Kasumi-1 (cell line): ENCODE results near the gene FAR1.

Experiments
- DNase-seq, 2 experiments: peaks; one replicate each; lab custom pipeline; 2025; lab: John Stamatoyannopoulos, UW

FAR1 gene

DNA sequence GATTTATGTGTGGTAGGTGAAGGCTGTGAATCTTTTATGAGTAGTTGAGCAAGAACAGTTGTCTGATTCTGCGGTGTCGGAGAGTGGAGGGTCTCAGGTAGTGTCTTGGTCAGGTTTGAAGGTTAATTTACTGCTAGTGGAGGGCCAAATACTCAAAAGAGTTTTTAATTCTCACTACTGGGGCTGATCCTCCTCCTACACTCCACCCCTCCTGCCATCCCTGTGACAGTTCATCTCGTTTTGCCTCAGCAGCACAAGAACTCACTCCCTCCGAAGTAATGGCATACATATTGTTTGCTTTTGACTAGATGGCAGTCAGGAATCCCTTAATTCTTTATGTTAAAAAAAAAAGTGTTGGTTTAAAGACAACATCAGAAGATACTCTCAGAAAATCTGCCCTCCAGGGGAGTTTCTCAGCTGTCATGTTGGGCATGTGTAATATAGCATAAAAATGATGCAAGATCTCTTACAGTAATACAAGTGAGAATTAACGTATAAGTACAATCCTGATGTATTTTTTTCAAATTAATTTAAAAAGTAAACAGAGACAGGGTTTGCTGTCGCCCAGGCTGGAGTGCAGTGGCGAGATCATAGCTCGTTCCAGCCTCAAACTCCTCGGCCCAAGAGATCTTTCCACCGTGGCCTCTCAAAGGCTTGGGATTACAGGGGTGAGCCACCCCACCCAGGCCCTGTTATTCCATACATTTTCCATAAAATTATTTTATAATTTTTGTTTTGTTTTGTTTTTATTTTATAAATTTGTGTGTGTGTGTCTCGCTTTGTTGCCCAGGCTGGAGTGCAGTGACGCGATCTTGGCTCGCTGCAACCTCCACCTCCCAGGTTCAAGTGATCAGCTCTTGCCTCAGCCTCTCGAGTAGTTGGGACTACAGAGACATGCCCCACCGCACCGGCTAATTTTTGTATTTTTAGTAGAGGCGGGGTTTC lies 1.3 kb downstream of the FAR1 start:
- peak in 1 of 2 experiments; percentile 43 for DNase-seq

DNA sequence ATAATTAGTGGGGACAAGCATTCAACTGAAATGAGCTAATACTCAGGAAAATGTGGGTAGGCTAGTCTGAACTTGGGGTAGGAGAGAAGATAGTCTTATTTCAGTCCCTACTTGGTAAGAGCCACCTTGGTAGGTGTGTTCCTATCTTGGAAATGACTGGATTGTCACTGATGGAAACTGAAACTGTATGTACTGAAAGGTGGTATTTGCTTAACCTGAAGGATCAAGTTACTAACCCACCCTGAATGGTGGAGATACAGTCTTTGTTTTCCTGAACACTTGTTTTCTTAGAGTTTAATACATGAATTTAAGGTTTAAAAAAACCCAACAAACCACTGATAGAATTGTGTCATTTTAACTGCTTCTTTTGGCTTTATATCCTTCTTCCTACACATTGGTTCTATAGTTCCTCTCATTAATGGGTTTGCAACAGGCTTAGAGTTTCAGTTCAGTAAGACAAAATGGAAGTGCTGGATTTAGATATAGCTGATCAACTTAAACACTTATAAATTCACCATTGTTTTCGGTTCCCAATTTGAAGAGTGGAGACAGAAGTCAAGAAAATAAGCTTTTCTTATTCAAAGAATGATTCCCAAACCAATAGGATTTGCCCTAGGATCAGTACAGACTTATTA lies 4.2 kb downstream of the FAR1 start:
- no peak for DNase-seq

DNA sequence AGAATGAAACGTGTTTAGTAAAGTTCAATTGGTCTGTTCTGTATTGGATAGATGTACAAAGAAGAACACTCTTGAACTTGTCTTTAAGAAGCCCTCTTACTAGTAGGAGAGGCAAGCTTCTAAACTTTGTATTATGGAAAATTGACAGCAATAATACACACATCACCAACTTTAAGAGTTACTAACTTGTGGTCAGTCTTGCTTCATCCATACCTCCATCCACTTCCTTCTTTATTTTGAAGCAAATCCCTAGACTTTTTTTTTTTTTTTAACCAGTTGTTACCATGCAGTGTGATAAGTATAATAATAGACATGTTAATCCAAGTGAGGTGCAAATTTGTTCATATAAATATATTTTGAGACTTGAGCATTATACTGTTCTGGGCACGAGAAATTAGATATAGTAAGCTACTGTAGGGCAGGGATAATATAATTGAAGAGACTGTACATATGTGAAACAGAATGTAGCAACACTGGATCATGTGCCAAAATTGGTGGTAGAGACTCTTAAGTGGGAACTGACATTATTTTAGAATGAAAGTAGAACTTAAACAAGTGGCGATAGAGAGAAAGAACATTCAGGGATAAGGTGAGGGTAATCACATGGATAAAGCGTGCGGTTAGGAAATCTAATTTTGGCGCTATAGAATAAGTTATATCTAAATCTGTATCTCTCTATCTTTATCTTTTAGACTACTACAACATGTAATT lies 6.5 kb downstream of the FAR1 start:
- DNase-seq, result peak; percentile 75 to 84

DNA sequence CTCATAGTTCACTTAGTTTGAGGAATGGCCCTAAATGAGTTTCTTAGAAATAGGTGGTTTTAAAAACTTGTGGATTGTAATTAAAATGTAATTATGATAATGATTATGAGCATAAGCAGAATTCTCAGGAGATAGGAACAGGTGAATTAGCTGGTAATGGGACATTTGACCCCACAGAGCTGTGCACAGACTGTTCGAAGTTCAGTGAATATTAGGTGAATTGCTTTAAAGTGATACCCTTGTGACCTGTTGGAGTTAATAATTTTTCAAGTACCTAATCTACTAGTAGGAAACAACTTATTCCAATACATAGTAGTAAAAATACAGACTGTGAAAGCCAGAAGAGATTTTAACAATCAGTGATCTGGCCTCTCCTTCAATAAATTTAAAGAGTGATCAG lies 8.1 kb downstream of the FAR1 start:
- no peak for DNase-seq

DNA sequence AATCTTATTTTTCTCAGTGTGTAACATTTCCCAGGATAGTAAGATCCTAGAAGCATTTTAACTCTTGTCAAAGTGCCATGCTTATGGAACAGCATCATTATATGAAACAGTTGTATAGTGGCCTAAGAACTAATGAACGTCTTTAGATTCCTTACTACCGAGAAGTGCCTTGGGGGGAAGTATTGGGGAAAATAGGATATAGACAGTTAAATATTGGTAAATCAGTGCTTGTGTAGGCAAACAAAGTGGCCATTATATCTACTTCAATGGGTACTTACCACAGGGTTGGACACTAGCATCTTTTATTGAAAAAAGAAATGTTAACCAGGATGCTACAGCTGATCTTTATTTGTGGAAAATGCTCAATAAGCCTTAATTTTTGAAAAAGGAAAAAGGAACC lies 11.3 kb downstream of the FAR1 start:
- DNase-seq, result no peak

DNA sequence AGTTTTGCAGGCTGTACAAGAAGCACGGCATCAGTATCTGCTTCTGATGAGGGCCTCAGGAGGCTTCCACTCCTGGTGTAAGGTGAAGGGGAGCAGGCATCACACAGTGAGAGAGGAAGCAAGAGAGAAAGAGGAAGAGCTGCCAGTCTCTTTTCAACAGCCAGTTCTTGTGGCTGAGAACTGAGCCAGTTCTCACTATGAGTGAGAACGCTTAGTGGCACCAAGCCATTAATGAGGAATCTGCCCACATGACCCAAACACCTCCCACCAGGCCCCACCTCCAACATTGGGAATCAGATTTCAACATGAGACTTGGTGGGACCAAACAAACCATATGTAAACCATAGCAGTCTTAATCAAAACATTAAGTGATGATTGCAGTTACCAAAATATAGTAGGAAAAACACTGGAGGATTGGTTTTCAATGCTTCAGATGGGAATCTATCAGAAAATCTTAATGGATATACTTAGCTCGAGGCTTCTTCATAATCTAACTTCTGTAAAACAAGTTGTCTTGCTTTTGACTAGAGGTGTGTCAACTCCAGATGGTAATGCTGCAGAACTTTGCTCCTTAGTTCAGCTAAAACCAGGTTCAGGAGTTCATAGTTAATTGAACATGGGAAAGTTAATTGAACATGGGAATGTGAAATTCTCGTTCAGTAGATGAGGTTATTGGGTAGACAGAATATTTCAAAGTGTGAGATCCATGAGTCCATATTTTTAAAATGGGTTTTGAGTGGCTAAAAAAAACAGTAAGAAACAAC lies 12.2 kb downstream of the FAR1 start:
- peak; percentile 80 to 88 for DNase-seq

DNA sequence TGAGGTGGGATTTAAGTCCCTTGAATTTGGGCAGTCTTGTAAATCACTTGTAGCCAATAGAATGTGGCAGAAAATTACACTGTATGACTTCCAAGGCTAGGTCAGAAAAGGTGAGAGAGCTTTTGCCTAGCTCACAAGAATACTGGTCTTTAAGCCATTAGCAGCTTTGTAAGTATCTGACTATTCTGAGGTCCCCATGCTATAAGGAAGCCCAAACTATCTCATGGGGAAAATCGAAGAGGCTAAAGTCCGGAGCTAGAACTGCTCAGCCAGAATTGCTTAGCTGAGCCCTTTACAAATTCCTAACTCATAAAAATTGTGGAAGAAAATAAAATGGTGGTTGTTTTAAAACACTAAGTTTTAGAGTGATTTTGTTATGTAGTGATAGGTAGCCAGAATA lies 13.0 kb downstream of the FAR1 start:
- no peak for DNase-seq

DNA sequence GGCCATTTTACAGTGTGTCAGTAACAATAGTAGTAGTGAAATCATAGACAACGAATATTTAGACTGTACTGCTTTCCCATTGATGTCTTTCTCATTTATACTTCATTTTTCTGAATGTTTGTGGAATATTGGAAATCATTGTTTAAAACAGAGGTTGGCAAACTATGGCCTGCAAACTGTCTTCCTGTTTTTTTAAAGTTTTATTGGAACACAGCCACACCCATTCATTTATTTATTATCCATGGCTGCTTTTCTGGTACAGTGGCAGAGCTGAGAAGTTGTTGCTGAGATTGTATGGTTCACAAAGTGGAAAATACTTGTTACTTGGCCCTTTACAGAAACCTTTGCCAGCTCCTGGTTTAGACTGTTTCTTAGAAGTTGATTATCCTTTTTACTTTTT lies 13.7 kb downstream of the FAR1 start:
- no peak for DNase-seq

DNA sequence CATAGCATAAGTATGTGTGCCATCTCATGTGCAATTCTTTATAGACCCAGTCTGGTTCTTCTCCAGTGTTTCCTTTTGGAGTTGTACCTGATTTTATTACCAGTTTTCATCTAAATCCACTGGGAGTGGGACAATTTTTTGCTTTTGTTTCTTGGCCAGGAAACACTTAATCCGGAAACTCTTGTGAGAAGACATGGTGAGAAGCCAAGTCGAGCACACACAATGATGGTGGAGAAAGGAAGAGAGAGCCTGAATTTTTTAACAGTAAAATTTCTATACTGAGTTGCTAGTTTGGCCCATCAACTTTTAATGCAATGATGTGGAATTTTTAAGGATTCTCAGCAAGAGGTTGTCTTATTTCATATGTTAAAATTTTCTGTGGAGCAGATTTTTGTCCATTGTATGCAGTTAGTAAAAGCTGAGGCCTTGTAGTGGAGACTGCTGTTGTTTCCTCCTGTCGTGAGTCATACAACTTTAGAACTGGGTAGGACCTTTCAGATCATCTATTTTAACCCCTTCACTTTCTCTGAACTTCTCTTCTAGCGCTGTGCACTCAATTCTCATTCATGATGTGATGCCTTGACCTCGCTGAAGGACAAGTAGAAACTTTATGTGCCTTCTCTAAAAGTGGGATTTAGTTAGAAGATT lies 17.1 kb downstream of the FAR1 start:
- DNase-seq, result peak; percentile 33 to 35

DNA sequence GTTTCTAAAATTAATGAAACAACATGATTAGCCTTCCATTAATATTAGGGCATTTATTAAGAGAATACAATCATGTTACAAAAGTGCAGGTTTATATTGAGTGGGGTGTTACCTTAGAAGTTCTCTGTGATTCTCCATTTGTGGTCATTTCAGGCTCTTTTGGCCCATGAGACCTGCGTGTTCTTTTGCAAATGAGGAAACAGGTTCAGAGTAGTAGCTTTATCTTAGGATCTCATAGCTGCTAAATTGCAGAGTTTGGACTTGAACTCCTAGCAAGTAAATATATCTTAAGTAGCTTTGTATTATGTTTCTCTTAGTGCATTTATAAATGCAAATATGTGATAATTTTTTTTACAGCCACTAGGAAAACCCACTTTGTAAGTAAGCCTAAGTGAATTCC lies 18.3 kb downstream of the FAR1 start:
- peak in 1 of 2 experiments; percentile 8 for DNase-seq

DNA sequence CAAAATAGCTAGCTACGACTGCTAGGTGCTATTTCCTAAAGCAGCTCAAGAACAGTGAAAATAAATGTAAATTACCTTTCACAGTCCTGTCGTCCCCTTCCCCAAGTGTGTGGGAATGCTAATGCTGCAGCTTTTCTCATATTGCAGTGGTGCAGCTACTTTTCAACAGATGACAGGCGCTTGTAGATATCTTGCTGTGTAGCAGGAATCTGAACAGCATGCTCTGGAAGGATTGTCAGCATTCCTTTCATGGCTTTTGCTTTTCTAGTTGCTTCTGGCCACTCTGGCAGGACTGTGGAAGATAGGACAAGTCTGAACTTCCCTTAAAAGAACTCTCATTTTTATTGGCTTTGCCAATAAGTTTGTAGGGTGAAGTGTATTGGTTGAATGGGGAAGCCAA lies 18.8 kb downstream of the FAR1 start:
- no peak for DNase-seq

DNA sequence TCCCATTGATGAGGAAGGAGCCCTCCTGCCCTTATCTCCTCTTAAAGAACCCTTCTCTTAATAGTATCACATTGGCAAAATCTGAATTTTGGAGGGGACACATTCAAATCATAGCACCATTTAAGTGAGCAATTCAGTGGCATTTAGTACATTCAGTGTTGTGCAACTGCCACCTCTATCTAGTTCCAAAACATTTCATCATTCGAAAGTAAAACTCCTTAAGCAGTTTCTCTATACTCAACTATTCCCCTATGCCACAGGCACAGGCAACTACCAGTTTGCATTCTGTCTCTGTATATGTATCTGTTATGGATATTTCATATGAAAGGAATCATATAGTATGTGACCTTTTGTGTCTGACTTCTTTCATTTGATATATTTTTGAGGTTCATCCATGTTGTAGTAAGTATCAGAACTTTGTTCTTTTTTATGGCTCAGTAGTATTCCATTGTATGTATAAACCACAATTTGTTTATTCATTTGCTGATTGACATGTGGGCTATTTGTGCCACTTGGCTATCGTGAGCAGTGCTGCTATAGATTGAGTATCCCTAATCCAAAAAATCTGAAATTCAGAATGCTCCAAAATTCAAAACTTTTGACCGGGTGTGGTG lies 22.9 kb downstream of the FAR1 start:
- no peak for DNase-seq

DNA sequence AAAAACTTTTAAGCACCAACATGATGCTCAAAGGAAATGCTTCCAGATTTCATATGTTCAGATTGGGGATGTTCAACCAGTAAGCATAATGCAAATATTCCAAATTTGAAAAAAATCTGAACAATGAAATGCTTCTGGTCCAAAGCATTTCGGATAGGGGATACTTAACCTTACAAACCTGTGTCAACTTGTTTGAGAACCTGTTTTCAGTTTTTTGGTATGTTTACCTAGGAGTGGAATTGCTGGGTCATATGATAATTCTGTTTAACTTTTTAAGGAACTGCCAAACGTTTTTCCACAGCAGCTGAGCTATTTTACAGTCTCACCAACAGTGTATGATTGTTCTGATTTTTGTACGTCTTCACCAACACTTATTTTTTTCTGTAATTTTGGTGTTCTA lies 23.7 kb downstream of the FAR1 start:
- no peak for DNase-seq

DNA sequence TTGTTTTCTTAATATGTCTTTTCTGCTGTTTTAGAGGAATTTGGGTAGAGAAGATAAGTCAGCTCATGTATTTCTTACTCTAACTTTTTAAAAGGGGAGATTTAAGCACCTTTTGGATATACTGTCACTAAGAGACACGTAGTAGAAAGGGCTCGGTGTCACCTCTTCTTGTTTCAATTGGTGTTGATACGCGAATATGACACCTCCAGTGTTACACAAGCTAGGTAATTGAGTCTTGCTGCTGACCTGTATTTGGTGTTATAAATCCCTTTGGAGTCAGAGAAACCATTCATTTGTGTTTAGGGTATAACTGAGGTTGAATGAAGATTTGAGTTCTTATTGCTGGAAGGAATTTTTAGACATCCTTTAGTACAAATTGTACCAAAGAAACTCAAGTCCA lies 25.6 kb downstream of the FAR1 start:
- no peak for DNase-seq

DNA sequence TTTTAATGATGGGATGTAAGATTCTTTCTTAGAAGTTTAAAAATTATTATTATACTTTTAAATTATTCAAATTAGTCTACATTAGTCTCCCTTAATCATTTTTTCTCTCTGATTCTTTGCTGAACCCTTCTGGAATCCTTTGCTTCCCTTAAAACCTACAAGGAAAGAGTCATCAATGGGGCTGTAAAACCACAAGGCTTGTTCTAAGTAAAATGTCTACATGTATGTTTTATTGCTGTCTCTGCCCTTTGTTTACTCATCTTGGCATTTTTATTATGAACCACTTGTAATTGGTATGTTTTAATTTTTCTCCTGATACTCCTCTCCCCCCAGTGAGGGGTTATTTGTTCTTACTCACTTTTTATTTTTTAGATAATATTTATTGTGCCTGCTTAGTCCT lies 27.4 kb downstream of the FAR1 start:
- DNase-seq, result no peak

DNA sequence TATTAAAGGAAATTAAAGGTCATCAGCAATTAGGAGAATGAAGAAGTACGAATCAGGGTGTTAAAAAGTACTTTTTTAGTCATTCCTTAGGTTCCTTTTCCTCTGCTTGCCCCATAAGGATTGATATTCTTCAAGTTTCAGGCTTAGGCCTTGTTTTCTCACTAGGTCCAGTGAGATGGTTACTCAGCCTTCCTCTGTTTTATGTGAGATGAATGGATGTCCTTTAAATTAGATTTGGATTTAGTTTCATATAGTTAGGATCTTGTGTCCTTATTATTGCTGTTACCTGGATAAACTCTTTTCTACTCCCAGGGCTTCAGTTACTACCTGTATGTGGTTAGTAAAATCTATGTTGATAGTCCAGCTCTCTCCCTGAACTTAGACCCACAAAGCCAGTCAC lies 29.2 kb downstream of the FAR1 start:
- no peak for DNase-seq

DNA sequence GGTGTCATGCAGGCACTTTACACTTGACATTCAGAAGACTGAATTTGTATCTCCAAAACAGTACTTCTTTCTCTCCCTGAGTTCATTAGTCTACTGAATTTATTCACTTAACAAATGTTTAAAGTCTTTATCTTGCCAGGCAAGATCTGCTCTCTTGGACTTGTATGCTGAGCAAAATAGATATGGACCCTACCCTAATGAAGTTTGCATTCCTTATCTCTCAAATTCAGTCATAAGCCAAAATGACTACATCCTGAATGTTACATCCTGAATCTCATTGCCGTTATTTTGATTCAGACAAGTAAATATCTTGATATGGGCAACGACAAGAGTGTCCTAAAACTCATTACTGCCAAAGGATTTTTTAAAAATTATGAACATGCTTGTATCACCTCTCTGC lies 29.7 kb downstream of the FAR1 start:
- DNase-seq, result no peak

DNA sequence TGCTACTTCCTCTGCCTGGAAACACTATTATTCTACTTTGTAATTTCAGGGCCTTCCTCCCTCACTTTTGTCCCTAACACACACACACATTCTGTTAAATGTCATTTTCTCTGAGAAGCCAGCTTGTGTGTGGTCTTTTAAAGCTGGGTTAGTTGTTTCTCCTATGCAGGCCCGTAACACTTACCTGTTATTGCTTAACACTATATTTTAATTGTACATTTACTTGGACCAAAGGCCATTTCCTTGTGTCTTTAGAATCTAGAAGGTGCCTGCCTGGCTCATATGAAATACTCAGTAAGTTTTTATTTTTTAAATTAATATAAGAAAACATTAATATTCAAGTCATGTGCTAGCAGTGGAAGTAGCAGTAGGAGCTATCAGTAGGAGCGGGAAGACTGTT lies 30.6 kb downstream of the FAR1 start:
- DNase-seq, result no peak

DNA sequence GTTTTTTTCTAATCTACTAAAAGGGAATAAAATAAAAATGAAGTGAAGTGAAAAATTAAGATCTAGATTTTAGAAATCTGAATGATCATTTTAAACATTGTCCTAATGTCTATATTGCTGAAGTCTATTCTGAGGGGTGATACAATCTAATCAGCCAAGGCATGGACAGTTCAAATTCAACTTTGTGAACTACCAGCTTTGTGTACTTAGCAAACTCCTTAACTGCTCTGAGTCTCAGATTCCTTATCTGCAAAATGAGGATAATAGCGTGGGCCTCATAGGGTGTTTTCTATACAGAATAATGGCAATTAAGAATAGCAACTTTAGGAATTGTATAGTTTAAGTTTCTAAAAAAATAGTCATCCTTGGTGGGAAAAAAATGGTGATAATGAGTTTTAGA lies 31.4 kb downstream of the FAR1 start:
- no peak for DNase-seq

DNA sequence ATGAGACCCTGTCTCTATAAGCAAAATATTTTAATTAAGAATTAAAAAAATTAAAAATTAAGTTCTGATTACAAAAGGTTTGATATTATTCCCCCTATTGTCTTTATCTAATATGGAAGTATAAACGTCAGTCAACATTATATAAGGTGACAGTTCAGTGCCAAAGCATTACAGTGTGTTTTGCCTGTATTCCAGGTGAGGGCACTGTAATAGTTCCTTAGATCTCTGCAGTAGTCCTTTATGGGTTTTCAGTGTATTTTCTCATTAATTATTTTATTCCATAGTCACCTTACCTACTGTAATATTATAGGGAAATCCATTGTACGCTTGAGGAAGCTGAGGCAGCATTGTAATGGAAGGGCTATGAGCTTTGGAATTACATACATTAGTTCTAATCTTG lies 33.0 kb downstream of the FAR1 start:
- no peak for DNase-seq

DNA sequence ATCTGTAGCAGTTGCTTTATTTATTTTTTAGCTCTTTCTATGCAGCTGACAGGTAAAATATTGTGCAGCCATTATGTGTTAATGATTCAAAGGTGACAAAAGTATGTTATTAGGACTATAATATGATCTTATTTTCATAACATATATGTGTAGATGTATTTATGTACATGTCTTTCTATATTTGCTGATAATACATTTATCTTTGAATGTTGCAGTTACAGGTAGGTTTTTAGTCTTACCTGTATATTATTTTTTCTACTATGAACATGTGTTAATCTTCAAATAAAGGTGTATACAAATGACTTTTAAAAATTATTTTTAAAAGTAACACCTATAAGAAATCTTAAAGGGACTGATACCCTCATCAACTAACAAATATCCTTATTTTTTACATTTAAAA lies 33.6 kb downstream of the FAR1 start:
- no peak for DNase-seq
